GM18526 (cell line): ENCODE results near the gene TMC6.

ENCODE experiments used
- POLR2A ChIP-seq: IDR thresholded peaks from 3 replicates; pipeline ENCODE4 v1.6.1; 2011; ENCODE audit not compliant: insufficient read length; ENCODE audit errors: extremely low read depth

TMC6 gene

DNA sequence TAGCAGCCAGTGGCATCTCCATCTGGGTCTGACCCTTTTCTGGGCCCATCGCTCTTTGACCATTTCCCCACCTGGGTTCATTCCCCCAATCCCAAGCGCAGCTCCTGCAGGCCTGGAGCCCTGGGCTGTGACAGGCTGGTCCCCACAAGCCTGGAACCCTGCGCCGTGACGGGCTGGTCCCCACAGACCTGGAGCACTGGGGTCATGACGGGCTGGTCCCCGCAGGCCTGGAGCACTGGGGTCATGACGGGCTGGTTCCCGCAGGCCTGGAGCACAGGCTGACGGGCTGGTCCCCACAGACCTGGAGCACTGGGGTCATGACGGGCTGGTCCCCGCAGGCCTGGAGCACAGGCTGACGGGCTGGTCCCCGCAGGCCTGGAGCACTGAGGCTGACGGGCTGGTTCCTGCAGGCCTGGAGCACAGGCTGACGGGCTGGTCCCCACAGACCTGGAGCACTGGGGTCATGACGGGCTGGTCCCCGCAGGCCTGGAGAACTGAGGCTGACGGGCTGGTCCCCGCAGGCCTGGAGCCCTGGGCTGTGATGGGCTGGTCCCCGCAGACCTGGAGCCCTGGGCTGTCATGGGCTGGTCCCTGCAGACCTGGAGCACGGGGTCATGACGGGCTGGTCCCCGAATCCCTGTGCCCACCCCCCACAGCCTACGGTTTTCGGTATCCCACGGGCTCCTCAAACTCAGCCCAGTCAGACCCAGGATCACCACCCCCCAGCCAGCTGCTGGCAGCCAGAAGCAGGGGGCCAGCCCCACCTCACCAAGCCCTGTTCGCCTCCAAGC is 16.6 kb downstream of the TMC6 start:
- TF ChIP-seq POLR2A = peak; percentile 10

- no peak for TF ChIP-seq POLR2A
Observed at GRCh38 chr17:78111016-78111726, 17.4 kb downstream of the TMC6 start.

DNA sequence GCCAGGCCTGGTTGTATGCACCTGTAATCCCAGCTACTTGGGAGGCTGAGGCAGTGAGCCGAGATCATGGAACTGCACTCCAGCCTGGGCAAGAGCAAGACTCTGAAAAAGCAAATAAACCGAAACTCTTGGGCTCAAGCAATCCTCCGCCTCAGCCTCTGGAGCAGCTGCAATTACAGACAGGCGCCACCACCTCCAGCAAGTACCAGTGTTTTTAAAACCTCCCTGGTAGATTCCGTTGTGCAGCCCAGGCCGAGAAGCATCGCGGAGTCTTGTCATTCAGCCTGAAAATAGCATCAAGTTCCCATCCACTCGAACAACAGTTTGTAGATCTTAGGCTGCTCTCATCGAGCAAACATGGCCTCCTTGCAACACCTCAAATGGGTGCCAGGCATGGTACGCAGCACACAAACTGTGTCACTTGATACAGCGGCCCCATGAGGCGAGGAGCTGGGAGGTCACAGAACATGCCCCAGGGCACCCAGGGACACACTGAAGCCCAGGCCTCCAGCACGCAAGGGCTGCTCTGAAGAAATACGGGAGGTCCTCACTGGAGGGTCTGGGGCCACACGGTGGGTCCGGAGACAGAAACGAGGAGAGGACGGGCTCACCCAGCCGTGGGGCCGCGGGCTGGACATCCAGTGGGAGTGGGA is 18.1 kb downstream of the TMC6 start:
- no peak for TF ChIP-seq POLR2A

DNA sequence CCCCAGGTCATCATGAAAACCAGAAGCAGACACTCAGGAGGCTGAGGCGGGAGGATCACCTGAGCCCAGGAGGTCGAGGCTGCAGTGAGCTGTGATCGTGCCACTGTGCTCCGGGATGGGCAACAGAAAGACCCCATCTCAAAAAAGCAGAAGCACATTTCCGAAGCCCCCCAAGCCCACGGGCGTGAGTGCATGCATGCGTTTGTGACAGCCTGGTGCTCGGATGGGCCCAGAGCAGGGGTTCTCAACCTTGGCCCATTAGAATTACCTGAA is 19.1 kb downstream of the TMC6 start:
- TF ChIP-seq POLR2A = no peak

DNA sequence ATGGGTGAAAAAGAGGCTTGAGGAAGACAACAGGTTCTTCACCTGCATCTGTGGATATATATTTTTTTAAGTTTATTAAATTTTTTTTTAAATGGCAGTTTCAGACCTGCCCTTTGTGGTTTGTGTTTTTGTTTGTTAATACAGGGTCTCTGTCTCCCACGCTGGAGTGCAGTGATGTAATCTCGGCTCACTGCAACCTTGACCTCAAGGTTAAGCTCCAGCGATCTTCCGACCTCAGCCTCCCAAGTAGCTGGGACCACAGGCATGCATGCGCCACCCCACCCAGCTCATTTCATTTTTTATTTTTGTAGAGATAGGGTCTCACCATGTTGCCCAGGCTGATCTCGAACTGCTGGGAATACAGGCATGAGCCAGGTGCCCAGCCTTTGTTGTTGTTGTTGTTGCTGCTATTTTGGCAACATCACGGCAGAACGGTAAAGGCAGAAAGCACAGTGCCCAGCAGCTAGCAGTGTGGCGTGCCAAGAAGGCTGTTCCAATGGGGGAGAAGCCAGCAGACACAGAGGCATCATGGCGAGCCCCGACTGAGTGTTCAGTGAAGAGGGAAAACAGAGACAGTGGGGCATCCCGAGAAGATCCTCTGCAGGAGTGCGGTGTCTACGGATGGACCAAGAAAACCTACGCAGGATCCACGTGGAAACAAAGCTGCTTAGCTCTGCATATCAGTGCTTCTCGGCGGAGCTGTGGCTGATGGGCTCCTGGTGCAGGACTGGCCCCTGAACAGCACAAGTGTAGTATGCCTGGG is 19.6 kb downstream of the TMC6 start:
- TF ChIP-seq POLR2A = no peak

GRCh38 chr17:78107976-78108725 is 20.4 kb downstream of the TMC6 start:
- TF ChIP-seq POLR2A = no peak

- TF ChIP-seq POLR2A = no peak
Observed at GRCh38 chr17:78107457-78107856, 21.1 kb downstream of the TMC6 start.

DNA sequence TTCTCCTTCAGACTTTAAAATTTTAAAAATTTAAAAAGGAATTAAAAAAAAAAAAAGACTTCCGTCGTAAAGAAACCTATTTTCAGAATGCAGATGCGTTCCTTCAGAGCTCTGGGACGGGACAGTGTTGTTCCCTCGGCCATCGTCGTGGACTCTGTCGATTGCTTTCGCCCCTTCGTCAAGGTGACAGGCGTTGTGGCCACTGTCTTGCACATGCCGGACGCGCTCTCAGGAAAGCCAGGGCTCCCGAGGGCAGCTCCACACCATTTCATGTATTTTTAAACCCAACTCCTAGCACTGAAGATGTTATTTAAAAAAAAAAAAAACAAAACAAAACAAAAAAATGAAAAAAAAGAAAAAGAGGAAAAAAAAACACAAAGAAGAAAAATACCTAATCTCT is 22.3 kb downstream of the TMC6 start:
- TF ChIP-seq POLR2A = no peak

- no peak for TF ChIP-seq POLR2A
Observed at GRCh38 chr17:78105551-78105950, 23.0 kb downstream of the TMC6 start.

DNA sequence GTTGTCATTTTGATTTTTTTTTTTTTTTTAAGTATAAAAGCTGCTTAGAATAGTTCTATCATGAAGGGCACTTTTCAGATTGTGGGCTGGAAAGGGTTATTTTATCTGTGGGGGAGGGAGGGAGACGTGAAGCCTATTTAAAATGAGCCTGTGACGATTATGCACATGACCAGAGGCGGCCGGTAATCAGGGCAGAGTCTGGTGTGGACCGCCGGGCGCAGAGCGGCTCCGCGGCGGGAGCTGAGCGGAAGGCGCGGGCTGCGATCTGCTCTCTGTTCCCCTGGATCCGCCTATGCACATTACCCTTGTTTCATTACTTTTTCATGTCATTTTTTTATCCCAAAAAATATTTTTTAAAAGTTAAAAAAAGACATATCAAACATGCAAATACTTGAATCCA is 23.5 kb downstream of the TMC6 start:
- TF ChIP-seq POLR2A = no peak

- no peak for TF ChIP-seq POLR2A
Observed at GRCh38 chr17:78104540-78104941, 24.0 kb downstream of the TMC6 start.

DNA sequence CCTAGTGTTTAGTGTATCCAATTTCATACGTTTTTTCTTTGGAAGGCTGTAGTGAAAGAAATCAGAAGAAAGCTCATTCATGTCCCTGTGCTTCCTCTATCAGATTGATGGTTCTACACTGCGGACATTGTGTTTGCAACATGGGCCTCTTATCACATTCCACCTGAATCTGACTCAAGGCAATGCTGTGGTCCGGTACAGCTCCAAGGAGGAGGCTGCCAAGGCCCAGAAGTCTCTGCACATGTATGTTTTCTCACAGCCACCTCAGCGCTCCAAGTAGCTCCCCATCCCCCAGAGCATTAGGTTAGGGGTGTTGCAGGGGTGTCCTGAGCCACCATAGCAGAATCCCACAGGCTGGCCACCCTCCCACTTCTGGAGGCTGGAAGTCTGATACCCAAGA is 25.2 kb downstream of the TMC6 start:
- no peak for TF ChIP-seq POLR2A

GRCh38 chr17:78101542-78101941 is 27.0 kb downstream of the TMC6 start:
- no peak for TF ChIP-seq POLR2A

- TF ChIP-seq POLR2A = no peak
Observed at GRCh38 chr17:78101112-78101511, 27.4 kb downstream of the TMC6 start.

GRCh38 chr17:78096093-78096492 is 32.5 kb downstream of the TMC6 start:
- no peak for TF ChIP-seq POLR2A

GRCh38 chr17:78095035-78095434 is 33.5 kb downstream of the TMC6 start:
- TF ChIP-seq POLR2A = no peak
